ENCODE results near the gene CDH15.
A peak's percentile ranks its signal among the peaks of the same experiment; 100 is the strongest.

Gene CDH15

DNA sequence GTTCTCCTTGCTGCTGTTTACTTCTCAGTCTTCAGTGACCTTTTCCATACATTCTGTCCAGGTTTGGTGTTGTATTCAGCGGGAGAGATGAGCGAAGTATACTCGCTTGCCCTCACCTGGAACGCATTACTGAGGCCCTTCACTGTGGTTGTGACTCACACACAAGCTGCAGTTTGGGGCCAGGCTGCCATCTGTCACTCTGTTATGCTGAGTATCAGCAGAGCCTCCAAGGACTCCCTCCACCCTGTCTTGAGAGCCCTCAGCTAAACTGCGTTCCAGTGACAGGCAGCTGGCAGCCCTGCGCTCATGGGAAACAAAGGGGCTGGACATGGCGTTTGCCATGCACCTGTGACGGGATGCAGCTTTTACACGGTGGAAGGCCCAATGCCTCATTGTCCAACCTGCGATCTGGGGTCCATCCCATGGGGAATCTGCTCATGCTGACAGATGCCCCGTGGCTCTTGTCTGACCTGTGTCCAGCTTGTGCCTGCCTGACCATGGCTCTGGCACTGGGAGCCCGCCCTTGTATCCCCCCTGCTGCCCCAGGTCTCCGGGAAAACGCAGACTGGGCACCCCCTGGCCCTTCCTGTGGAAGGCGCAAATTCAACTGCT, 39.5 kb downstream of the CDH15 start:
- Histone ChIP-seq H3K4me3 (ENCODE audit: low read depth, low read length) (no peak overlapping the region), H3K36me3 (replicated peaks) (no peaks in the 10 kb centered on the region), H3K27ac (no peak overlapping the region), H3K27me3 (replicated peaks) (no peaks in the 10 kb centered on the region)
- no peak for DNase-seq
- TF ChIP-seq, protein P1, sequence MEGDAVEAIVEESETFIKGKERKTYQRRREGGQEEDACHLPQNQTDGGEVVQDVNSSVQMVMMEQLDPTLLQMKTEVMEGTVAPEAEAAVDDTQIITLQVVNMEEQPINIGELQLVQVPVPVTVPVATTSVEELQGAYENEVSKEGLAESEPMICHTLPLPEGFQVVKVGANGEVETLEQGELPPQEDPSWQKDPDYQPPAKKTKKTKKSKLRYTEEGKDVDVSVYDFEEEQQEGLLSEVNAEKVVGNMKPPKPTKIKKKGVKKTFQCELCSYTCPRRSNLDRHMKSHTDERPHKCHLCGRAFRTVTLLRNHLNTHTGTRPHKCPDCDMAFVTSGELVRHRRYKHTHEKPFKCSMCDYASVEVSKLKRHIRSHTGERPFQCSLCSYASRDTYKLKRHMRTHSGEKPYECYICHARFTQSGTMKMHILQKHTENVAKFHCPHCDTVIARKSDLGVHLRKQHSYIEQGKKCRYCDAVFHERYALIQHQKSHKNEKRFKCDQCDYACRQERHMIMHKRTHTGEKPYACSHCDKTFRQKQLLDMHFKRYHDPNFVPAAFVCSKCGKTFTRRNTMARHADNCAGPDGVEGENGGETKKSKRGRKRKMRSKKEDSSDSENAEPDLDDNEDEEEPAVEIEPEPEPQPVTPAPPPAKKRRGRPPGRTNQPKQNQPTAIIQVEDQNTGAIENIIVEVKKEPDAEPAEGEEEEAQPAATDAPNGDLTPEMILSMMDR (IDR thresholded peaks at IDR 0.05; ENCODE audit: low read depth, low read length, missing control alignments): no peak
- in situ Hi-C loops (cut with HindIII; ENCODE audit: low pct_ligation_motif_present, low sequenced_read_pairs): no loop called here

DNA sequence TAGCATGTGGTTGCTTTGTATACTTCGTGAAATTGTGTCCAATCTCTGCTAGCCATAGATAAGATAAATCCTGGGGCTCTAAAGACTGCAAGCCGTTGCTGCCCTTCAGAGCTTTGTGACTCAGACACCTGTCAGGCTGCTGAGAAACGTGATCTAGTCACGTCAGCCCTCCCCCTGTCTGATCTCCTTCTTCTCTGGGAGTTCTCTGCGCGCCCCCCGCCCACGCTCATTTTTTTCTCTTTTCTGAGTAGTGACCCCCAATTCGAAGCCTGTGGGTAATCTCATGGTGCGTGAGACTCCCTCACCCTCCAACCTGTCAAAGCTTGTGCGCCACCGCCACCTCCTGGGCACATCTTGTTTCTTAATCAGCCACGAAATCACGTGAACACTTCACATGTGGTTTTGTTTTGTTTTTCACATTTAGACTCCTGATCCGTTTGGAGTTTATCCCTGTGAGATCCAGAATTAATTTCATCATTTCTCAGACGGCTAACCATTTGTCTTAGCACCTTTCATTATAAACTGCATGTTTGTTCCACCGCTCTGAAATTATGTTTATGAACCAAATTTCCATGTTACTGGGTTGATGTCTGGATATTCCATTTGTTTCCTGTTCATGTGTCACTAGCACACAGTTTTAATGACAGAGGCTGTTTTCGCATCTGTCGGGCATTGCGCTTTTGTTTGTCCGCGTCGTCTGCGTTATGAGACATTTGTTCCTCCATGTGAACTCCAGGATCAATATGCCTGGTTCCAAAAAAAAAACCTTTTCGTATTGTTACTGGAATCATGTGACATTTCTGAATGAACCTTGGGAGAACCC, 45.0 kb downstream of the CDH15 start:
- in situ Hi-C loops (cut with HindIII; ENCODE audit: low pct_ligation_motif_present, low sequenced_read_pairs): no loop called here
- TF ChIP-seq, protein P1 (IDR thresholded peaks at IDR 0.05; ENCODE audit: low read depth, low read length, missing control alignments): peak; percentile 76
- peaks cover 18% of the 10 kb centered on the region for H3K36me3 ChIP-seq (replicated peaks)
- H3K27ac ChIP-seq: peak overlapping the region; percentile 89
- no peaks in the 10 kb centered on the region for H3K27me3 ChIP-seq (replicated peaks)
- peak; percentile 56 for DNase-seq
- peak overlapping the region; percentile 92 for H3K4me3 ChIP-seq (ENCODE audit: low read depth, low read length)

DNA sequence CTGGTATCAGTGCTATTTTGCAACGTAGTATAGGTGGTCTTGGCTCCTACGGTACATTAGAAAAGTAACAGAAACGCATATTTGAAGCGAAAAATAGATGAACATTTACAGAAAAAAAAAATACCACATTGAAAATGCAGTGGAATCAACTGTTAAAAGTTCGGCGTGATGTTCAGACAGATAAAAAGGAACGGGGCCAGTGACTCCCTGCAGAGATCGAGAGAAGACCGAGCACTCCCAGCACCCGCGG, 45.5 kb downstream of the CDH15 start:
- peak overlapping the region; percentile 89 for H3K27ac ChIP-seq
- H3K4me3 ChIP-seq (ENCODE audit: low read depth, low read length): peak overlapping the region; percentile 92
- peaks cover 23% of the 10 kb centered on the region for H3K36me3 ChIP-seq (replicated peaks)
- TF ChIP-seq, protein P1 (IDR thresholded peaks at IDR 0.05; ENCODE audit: low read depth, low read length, missing control alignments): no peak
- no peak for DNase-seq
- in situ Hi-C loops (cut with HindIII; ENCODE audit: low pct_ligation_motif_present, low sequenced_read_pairs): no loop called here
- no peaks in the 10 kb centered on the region for H3K27me3 ChIP-seq (replicated peaks)

GRCh38 chr16:89217388-89218191, 46.0 kb downstream of the CDH15 start, which contains the start of gene ZNF778:
Gene ZNF778 (plus strand): TSS chr16:89217703. CDS start chr16:89221128, 3,425 bp downstream.
- TF ChIP-seq, protein P1 (IDR thresholded peaks at IDR 0.05; ENCODE audit: low read depth, low read length, missing control alignments): no peak
- peak; percentile 56 for DNase-seq
- Histone ChIP-seq H3K27me3 (replicated peaks) (no peaks in the 10 kb centered on the region), H3K4me3 (ENCODE audit: low read depth, low read length) (peak within 1 kb of the TSS; percentile 92), H3K27ac (peak within 1 kb of the TSS; percentile 89), H3K36me3 (replicated peaks) (peaks cover 29% of the 10 kb centered on the region)
- in situ Hi-C loops (cut with HindIII; ENCODE audit: low pct_ligation_motif_present, low sequenced_read_pairs): no loop called here

GRCh38 chr16:89219365-89219764, 47.8 kb downstream of the CDH15 start:
- H3K36me3 ChIP-seq (replicated peaks): peaks cover 42% of the 10 kb centered on the region
- no peak for DNase-seq
- in situ Hi-C loops (cut with HindIII; ENCODE audit: low pct_ligation_motif_present, low sequenced_read_pairs): no loop called here

More at GRCh38 chr16:89219365-89219764, 47.8 kb downstream of the CDH15 start:
- Histone ChIP-seq H3K4me3 (ENCODE audit: low read depth, low read length) (no peak overlapping the region), H3K27ac (no peak overlapping the region), H3K27me3 (replicated peaks) (no peaks in the 10 kb centered on the region)
- TF ChIP-seq, protein P1 (IDR thresholded peaks at IDR 0.05; ENCODE audit: low read depth, low read length, missing control alignments): no peak
